Left lung (tissue), 14 donors: Measurements from ENCODE around the gene GALNT17. TPM values are rescaled to one million over a fixed set of nuclear protein-coding genes. Genes with fewer than 3 reads are reported as not detected.
A peak's percentile ranks its signal among the peaks of the same experiment; 100 is the strongest.

Experiments used
- ATAC-seq: fragments of 200-7000 bp; cut with Tn5 transposase; one replicate; pipeline ENCODE4 v1.9.1; 2020; ENCODE audit warnings: moderate library complexity
- DNase-seq, 4 donors: peaks; one replicate each; pipeline ENCODE4 v3.0.0-alpha.2; 2013 to 2020
- H3K27ac ChIP-seq, 2 donors: fragments of 200-600 bp; sonication (generic) in 1 of 2; one replicate each; pipeline versions ENCODE4 v1.5.0 to v1.8.0; 2020 to 2021
- H3K27me3 ChIP-seq, 2 donors: fragments of 200-600 bp; sonication (generic) in 1 of 2; one replicate each; pipeline versions ENCODE4 v1.5.0 to v1.8.0; 2020 to 2021
- H3K36me3 ChIP-seq, 2 donors: fragments of 200-600 bp; sonication (generic) in 1 of 2; one replicate each; pipeline versions ENCODE4 v1.5.0 to v1.8.0; 2020 to 2021
- H3K4me1 ChIP-seq, 2 donors: fragments of 200-600 bp; one replicate each; pipeline ENCODE4 v1.8.0; 2021
- H3K4me3 ChIP-seq, 2 donors: fragments of 200-600 bp; sonication (generic) in 1 of 2; one replicate each; pipeline versions ENCODE4 v1.5.0 to v1.8.0; 2020 to 2021; ENCODE audit warnings: mild to moderate bottlenecking in 1 of 2
- H3K9me3 ChIP-seq, 2 donors: fragments of 200-600 bp; sonication (generic) in 1 of 2; one replicate each; pipeline versions ENCODE4 v1.5.0 to v1.8.0; 2020 to 2021
- CTCF ChIP-seq, 2 donors: fragments of 200-600 bp; sonication (generic) in 1 of 2; IDR thresholded peaks; one replicate each; pipeline versions ENCODE4 v1.5.0 to v1.8.0; 2021; ENCODE audit warnings: antibody characterized with exemption in 2 of 2
- intact Hi-C, 2 donors: fragments of 100-400 bp; cut with DNase I; formaldehyde crosslinking; loops; one replicate each; pipeline versions ENCODE4 v1.11.2 to v1.14.2; 2022
- long read RNA-seq, 12 donors: library from polyadenylated mRNA in 2 of 12; unstranded in 2 of 12; transcript quantifications; one replicate each; pipeline ENCODE4 v2.0.0 and lab custom pipeline, GENCODE V29; 2019 to 2026
- polyA plus RNA-seq, 6 donors: library from polyadenylated mRNA; unstranded; fragments of 120-200 nt; gene quantifications; one replicate each; pipeline ENCODE4 v1.2.1, GENCODE V29; 2013; ENCODE audit not compliant: insufficient read length in 6 of 6
- total RNA-seq, 2 donors: library from RNA; stranded (reverse); fragmentation: NEBNext Ultra II Directional; extraction: Animal tissue kit (Norgen Biotek cat#: 25700); gene quantifications; one replicate each; pipeline ENCODE4 v1.2.1, GENCODE V29; 2021
- donor health status: DM: no; HTN: yes; CAD: no.
- donor health status: DM: no; HTN: no; CAD: no.

GALNT17 gene
- total RNA-seq (1 to 10 TPM; 2.4 to 8.9 TPM), polyA plus RNA-seq (10 to 100 TPM in 4 of 6 donors, 1 to 10 TPM in 2; 8.3 to 19.1 (median 13.0) TPM)
- long read RNA-seq, donor 1: 0 reads
- long read RNA-seq, donor 2: 0 reads
- long read RNA-seq, donor 3, partial matches to known transcripts: 0 of 1 reads
- long read RNA-seq, donor 3, other reads (novel, unspliced or antisense): 0 of 1 reads
- long read RNA-seq, donor 4, partial matches to known transcripts: 0 of 1 reads
- long read RNA-seq, donor 4, other reads (novel, unspliced or antisense): 1 of 1 reads
- long read RNA-seq, donor 5, transcript GALNT17-205 (10 exons, 3,012 nt): major isoform, 5 of 5 reads
- long read RNA-seq, donor 5, partial matches to known transcripts: 0 of 5 reads
- long read RNA-seq, donor 5, other reads (novel, unspliced or antisense): 0 of 5 reads
- long read RNA-seq, donor 6: 0 reads
- long read RNA-seq, donor 7: 0 reads
- long read RNA-seq, donor 8, partial matches to known transcripts: 0 of 3 reads
- long read RNA-seq, donor 8, other reads (novel, unspliced or antisense): 0 of 3 reads
- long read RNA-seq, donor 9: 0 reads
- long read RNA-seq, donor 10, partial matches to known transcripts: 1 of 1 reads
- long read RNA-seq, donor 10, other reads (novel, unspliced or antisense): 0 of 1 reads
- long read RNA-seq, donor 11, transcript GALNT17-205 (10 exons, 3,012 nt): major isoform, 8 of 76 reads
- long read RNA-seq, donor 11, partial matches to known transcripts: 68 of 76 reads
- long read RNA-seq, donor 11, other reads (novel, unspliced or antisense): 0 of 76 reads
- long read RNA-seq, donor 12, partial matches to known transcripts: 0 of 4 reads
- long read RNA-seq, donor 12, other reads (novel, unspliced or antisense): 0 of 4 reads

GRCh38 chr7:71132127-71132376 is at the start of gene GALNT17:
TSS of gene GALNT17 (plus strand) at chr7:71132144.
- peaks cover 0 to 6% of the 10 kb centered on the region in 2 donors for H3K4me1 ChIP-seq
- DNase-seq: peak in 1 of 4 donors; percentile 76
- H3K27me3 ChIP-seq: peaks cover 0 to 59% of the 10 kb centered on the region in 2 donors
- H3K4me3 ChIP-seq: peak within 1 kb of the TSS; percentile 38 to 39
- H3K27ac ChIP-seq: no peak within 1 kb of the TSS
- H3K9me3 ChIP-seq: no peaks in the 10 kb centered on the region
- ATAC-seq: peak; percentile 4
- no peak for TF ChIP-seq CTCF (IDR thresholded peaks at IDR 0.05)
- intact Hi-C loops: no loop called here
- no peaks in the 10 kb centered on the region for H3K36me3 ChIP-seq

- Histone ChIP-seq H3K9me3 (peaks cover 0 to 22% of the 10 kb centered on the region in 2 donors), H3K27ac (no peak overlapping the region), H3K4me3 (no peak overlapping the region), H3K36me3 (no peaks in the 10 kb centered on the region), H3K4me1 (no peaks in the 10 kb centered on the region), H3K27me3 (no peaks in the 10 kb centered on the region)
- intact Hi-C loops: no loop called here
- no peak for ATAC-seq
- no peak for TF ChIP-seq CTCF (IDR thresholded peaks at IDR 0.05)
- DNase-seq: no peak
Observed at GRCh38 chr7:71095266-71095860, 36.6 kb upstream of the GALNT17 start.

- TF ChIP-seq CTCF (IDR thresholded peaks at IDR 0.05): no peak
- Histone ChIP-seq H3K36me3 (no peaks in the 10 kb centered on the region), H3K4me1 (no peaks in the 10 kb centered on the region), H3K9me3 (peaks cover 0 to 23% of the 10 kb centered on the region in 2 donors), H3K4me3 (no peak overlapping the region), H3K27ac (no peak overlapping the region), H3K27me3 (no peaks in the 10 kb centered on the region)
- intact Hi-C loops: no loop called here
- DNase-seq (no peak), ATAC-seq (no peak)
Observed at GRCh38 chr7:71096351-71096750, 35.6 kb upstream of the GALNT17 start.

- intact Hi-C loops: no loop called here
- no peaks in the 10 kb centered on the region for H3K36me3 ChIP-seq
Observed at GRCh38 chr7:71106226-71106625, 25.7 kb upstream of the GALNT17 start.

More at GRCh38 chr7:71106226-71106625, 25.7 kb upstream of the GALNT17 start:
- no peak for DNase-seq
- H3K4me1 ChIP-seq: no peaks in the 10 kb centered on the region
- ATAC-seq: no peak
- H3K9me3 ChIP-seq: peaks cover 0 to 14% of the 10 kb centered on the region in 2 donors
- H3K27ac ChIP-seq: no peak overlapping the region
- H3K27me3 ChIP-seq: no peaks in the 10 kb centered on the region
- no peak for TF ChIP-seq CTCF (IDR thresholded peaks at IDR 0.05)
- H3K4me3 ChIP-seq: no peak overlapping the region
